ENCODE measurements around the gene MGAT5.

GRCh38 chr2:134393075-134393461 is 139.2 kb downstream of the MGAT5 start:
- no peak for TF ChIP-seq POLR2A (IDR thresholded peaks at IDR 0.05)
- TF ChIP-seq CTCF (IDR thresholded peaks at IDR 0.05): no peak
